ENCODE measurements around the gene HSP90B1.

DNA sequence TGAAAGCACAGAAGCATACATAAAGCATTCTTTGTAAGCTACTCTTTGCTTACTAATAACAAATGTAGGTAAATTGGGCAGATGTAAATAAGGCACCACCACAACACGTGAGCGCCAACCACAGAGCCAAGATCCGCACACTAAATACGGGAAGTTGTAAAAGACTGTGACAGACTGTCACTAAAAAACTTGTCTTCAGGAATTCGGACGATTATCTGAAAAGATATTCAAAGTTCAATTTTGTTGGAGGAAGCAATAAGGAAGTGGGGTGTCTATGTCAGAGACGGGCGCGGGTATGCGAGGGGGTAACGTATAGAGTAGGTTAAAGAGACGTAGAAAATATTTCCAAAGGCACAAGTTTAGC lies 1.5 kb upstream of the HSP90B1 start:
- TF ChIP-seq, protein P1, sequence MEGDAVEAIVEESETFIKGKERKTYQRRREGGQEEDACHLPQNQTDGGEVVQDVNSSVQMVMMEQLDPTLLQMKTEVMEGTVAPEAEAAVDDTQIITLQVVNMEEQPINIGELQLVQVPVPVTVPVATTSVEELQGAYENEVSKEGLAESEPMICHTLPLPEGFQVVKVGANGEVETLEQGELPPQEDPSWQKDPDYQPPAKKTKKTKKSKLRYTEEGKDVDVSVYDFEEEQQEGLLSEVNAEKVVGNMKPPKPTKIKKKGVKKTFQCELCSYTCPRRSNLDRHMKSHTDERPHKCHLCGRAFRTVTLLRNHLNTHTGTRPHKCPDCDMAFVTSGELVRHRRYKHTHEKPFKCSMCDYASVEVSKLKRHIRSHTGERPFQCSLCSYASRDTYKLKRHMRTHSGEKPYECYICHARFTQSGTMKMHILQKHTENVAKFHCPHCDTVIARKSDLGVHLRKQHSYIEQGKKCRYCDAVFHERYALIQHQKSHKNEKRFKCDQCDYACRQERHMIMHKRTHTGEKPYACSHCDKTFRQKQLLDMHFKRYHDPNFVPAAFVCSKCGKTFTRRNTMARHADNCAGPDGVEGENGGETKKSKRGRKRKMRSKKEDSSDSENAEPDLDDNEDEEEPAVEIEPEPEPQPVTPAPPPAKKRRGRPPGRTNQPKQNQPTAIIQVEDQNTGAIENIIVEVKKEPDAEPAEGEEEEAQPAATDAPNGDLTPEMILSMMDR (IDR thresholded peaks at IDR 0.05), result no peak
- TF ChIP-seq, protein P2, sequence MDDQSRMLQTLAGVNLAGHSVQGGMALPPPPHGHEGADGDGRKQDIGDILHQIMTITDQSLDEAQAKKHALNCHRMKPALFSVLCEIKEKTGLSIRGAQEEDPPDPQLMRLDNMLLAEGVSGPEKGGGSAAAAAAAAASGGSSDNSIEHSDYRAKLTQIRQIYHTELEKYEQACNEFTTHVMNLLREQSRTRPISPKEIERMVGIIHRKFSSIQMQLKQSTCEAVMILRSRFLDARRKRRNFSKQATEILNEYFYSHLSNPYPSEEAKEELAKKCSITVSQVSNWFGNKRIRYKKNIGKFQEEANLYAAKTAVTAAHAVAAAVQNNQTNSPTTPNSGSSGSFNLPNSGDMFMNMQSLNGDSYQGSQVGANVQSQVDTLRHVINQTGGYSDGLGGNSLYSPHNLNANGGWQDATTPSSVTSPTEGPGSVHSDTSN (IDR thresholded peaks at IDR 0.05), result no peak
